Motor neuron (in vitro differentiated cells): ENCODE measurements around the gene DYNLT2. TPM values are rescaled to one million over a fixed set of nuclear protein-coding genes. Genes with fewer than 3 reads are reported as not detected.
"Not testable (repeated sequence)": the region's sequence is repeated elsewhere in the genome, so short reads cannot be mapped to it uniquely, and the experiment has no call there.

Experiments used
- ATAC-seq, 8 experiments: fragments of 200-7000 bp; cut with Tn5 transposase; replicated peaks in 6 of 8; 2 replicates each; pipeline ENCODE4 v1.8.0; 2021; ENCODE audit warnings: mild to moderate bottlenecking in 8 of 8, moderate library complexity in 8 of 8
- H3K27ac ChIP-seq, 2 donors: fragments of 250-450 bp; sonication (Bioruptor Pico); 2 replicates each; pipeline ENCODE4 v1.9.0; 2021; ENCODE audit warnings: antibody characterized with exemption in 2 of 2, mild to moderate bottlenecking in 2 of 2, moderate library complexity in 1 of 2
- H3K4me1 ChIP-seq, 2 donors: fragments of 250-450 bp; sonication (Bioruptor Pico); replicated peaks in 1 of 2; 2 replicates each; pipeline ENCODE4 v1.6.1; 2021; ENCODE audit warnings: antibody characterized with exemption in 2 of 2, mild to moderate bottlenecking in 2 of 2, moderate library complexity in 1 of 2
- H3K4me3 ChIP-seq, 5 donors: fragments of 250-450 bp; sonication (Bioruptor Pico); 2 replicates each; pipeline ENCODE4 v1.9.0; 2021; ENCODE audit warnings: antibody characterized with exemption in 5 of 5, mild to moderate bottlenecking in 5 of 5, moderate library complexity in 4 of 5
- WGBS, 10 experiments: fragments of 450-650 bp; shearing (Covaris generic); methylation state at CpG; one replicate each; pipeline ENCODE4 v1.0.0; 2022; 5-methylcytosine and 5-hydroxymethylcytosine counted together
- in situ Hi-C, 9 experiments: fragments of 400-800 bp; cut with MboI; loops; one replicate each; pipeline ENCODE4 v1.15.0; 2021; ENCODE audit warnings: low sequenced_read_pairs in 9 of 9, low pct_unique_long_range_greater_than_20kb in 2 of 9; ENCODE audit not compliant: unreplicated experiment in 9 of 9
- total RNA-seq, 8 experiments: library from RNA; unstranded; fragments of 300-600 nt; gene quantifications; 2 replicates each; pipeline versions ENCODE4 v1.2.3 to v1.2.4, GENCODE V29; 2022

Gene DYNLT2
- total RNA-seq, 8 experiments from 2014 or later, result 2.3 to 4.6 (median 3.5) TPM

- in situ Hi-C loops, result not testable (repeated sequence)
Measured at GRCh38 chr6:169697115-169697514, 54.3 kb downstream of the DYNLT2 start.

GRCh38 chr6:169695131-169695530 is 56.2 kb downstream of the DYNLT2 start:
- no peak for ATAC-seq
- H3K4me3 ChIP-seq, result no peak overlapping the region
- H3K4me1 ChIP-seq, result peaks cover 1 to 3% of the 10 kb centered on the region in 2 donors
- 51 to 100% (median 97%) methylated on average over 2 to 5 of the region's 5 CpGs; no CpG with 5 or more reads in 1 of the 10 experiments for WGBS, 10 experiments
- in situ Hi-C loops, result no loop called here
- no peak overlapping the region for H3K27ac ChIP-seq

More at GRCh38 chr6:169697115-169697514, 54.3 kb downstream of the DYNLT2 start:
- H3K4me1 ChIP-seq, result peaks cover 10% of the 10 kb centered on the region in 2 donors
- ATAC-seq, H3K4me3 ChIP-seq, H3K27ac ChIP-seq: not testable (repeated sequence)
- WGBS, 10 experiments, result 70 to 100% (median 95%) methylated on average over 1 to 9 of the region's 10 CpGs

GRCh38 chr6:169692516-169692915 is 58.9 kb downstream of the DYNLT2 start:
- Histone ChIP-seq H3K4me3 (no peak overlapping the region), H3K27ac (no peak overlapping the region), H3K4me1 (no peaks in the 10 kb centered on the region)
- in situ Hi-C loops, result no loop called here
- 80% methylated on average over 1 of the region's 3 CpGs; no CpG with 5 or more reads in 9 of the 10 experiments for whole genome bisulfite sequencing, 10 experiments
- peak in 1 of 8 experiments; percentile 61 for ATAC-seq

GRCh38 chr6:169691260-169691659 is 60.1 kb downstream of the DYNLT2 start:
- 94 to 100% (median 100%) methylated on average over 1 to 2 of the region's 2 CpGs; no CpG with 5 or more reads in 1 of the 10 experiments for WGBS, 10 experiments
- H3K4me3 ChIP-seq, result no peak overlapping the region
- ATAC-seq, result no peak
- in situ Hi-C loops, result no loop called here
- no peak overlapping the region for H3K27ac ChIP-seq
- H3K4me1 ChIP-seq, result no peaks in the 10 kb centered on the region

Other genes starting within 250 kb of the DYNLT2 start
- 10 to 100 TPM; 21.7 to 66.0 (median 32.7) TPM for gene WDR27, start 49.5 kb downstream of the DYNLT2 start, total RNA-seq
- 10 to 100 TPM; 16.7 to 51.1 (median 28.8) TPM for gene C6orf120, start 49.4 kb downstream of the DYNLT2 start, total RNA-seq
- gene PHF10, start 27.1 kb downstream of the DYNLT2 start, total RNA-seq, result 10 to 100 TPM; 11.8 to 53.2 (median 26.9) TPM
- gene ERMARD, start 50 bp upstream of the DYNLT2 start, total RNA-seq, result 10 to 100 TPM; 12.7 to 30.1 (median 16.6) TPM